GM19238 (cell line): ENCODE results near the gene CRYBB1.
A peak's percentile ranks its signal among the peaks of the same experiment; 100 is the strongest.
"Not testable (repeated sequence)": the region's sequence is repeated elsewhere in the genome, so short reads cannot be mapped to it uniquely, and the experiment has no call there.

Experiments
- DNase-seq: peaks from one replicate; pipeline ENCODE4 v3.0.0; 2011; ENCODE audit warnings: low spot score; ENCODE audit not compliant: insufficient read length

CRYBB1 gene

GRCh38 chr22:26636296-26636695, 18.5 kb upstream of the CRYBB1 start:
- no peak for DNase-seq

GRCh38 chr22:26635117-26635516, 17.3 kb upstream of the CRYBB1 start:
- DNase-seq: no peak

GRCh38 chr22:26634189-26634588, 16.4 kb upstream of the CRYBB1 start:
- no peak for DNase-seq

GRCh38 chr22:26632422-26633155, 14.8 kb upstream of the CRYBB1 start:
- DNase-seq: no peak

GRCh38 chr22:26631282-26631681, 13.5 kb upstream of the CRYBB1 start:
- DNase-seq: no peak

GRCh38 chr22:26629988-26630761, 12.3 kb upstream of the CRYBB1 start:
- DNase-seq: no peak

- no peak for DNase-seq
Measured at GRCh38 chr22:26624803-26625202, 7.0 kb upstream of the CRYBB1 start.

GRCh38 chr22:26623984-26624383, 6.2 kb upstream of the CRYBB1 start:
- no peak for DNase-seq

- no peak for DNase-seq
Measured at GRCh38 chr22:26621663-26622062, 3.8 kb upstream of the CRYBB1 start, which contains the start of gene CRYBA4. TSS of gene CRYBA4 (plus strand) at chr22:26621963. CDS start at chr22:26622597, 634 bp downstream.

GRCh38 chr22:26620197-26620596, 2.4 kb upstream of the CRYBB1 start:
- no peak for DNase-seq

- DNase-seq: no peak
Measured at GRCh38 chr22:26619510-26619909, 1.7 kb upstream of the CRYBB1 start.

GRCh38 chr22:26618455-26618854, 628 bp upstream of the CRYBB1 start:
- DNase-seq: no peak

GRCh38 chr22:26616650-26617049, 1.2 kb downstream of the CRYBB1 start:
- no peak for DNase-seq

- DNase-seq: no peak
Measured at GRCh38 chr22:26615830-26616435, 1.9 kb downstream of the CRYBB1 start.

GRCh38 chr22:26615149-26615548, 2.7 kb downstream of the CRYBB1 start:
- peak; percentile 64 for DNase-seq

GRCh38 chr22:26614322-26614721, 3.5 kb downstream of the CRYBB1 start:
- no peak for DNase-seq

- DNase-seq: not testable (repeated sequence)
Measured at GRCh38 chr22:26613753-26614152, 4.1 kb downstream of the CRYBB1 start.

- no peak for DNase-seq
Measured at GRCh38 chr22:26612652-26613051, 5.2 kb downstream of the CRYBB1 start.

GRCh38 chr22:26610996-26611395, 6.8 kb downstream of the CRYBB1 start:
- no peak for DNase-seq

- DNase-seq: peak; percentile 75
Measured at GRCh38 chr22:26610072-26610958, 7.5 kb downstream of the CRYBB1 start.

- DNase-seq: no peak
Measured at GRCh38 chr22:26609287-26609686, 8.5 kb downstream of the CRYBB1 start.
